ENCODE results near the gene RNF130. TPM values are rescaled to one million over a fixed set of nuclear protein-coding genes. Genes with fewer than 3 reads are reported as not detected.

RNF130 gene
- total and polyA plus RNA-seq, 2 of the 13 experiments (the other 11 are each of a cell fraction or from before 2014, with no cell fraction given), result 28.2 to 28.3 TPM

GRCh38 chr5:180118391-180118791 is 46.8 kb upstream of the RNF130 start:
- ChIA-PET POLR2A (no interaction called here), CTCF (ENCODE audit: low intra/inter-chr PET ratio, low total read pairs) (interaction anchor here (1.0 kb wide), 1 partner anchor 91 kb away, joined by 3 read pairs; the partner anchor contains the start of gene RASGEF1C)
- H4K20me1 ChIP-seq (ENCODE audit: insufficient read depth, low read length), result no peaks in the 10 kb centered on the region
- no peaks in the 10 kb centered on the region for H3K4me1 ChIP-seq (ENCODE audit: insufficient read depth, low read length)
- BruUV-seq (replicated peaks), result no TSS peak
- H2AFZ ChIP-seq (ENCODE audit: low read length), result no peak overlapping the region
- no peak overlapping the region for H3K4me2 ChIP-seq (ENCODE audit: low read depth, low read length)
- H3K79me2 ChIP-seq (ENCODE audit: insufficient read depth, low read length), result no peaks in the 10 kb centered on the region
- FAIRE-seq, result no peak
- no peaks in the 10 kb centered on the region for H3K9me3 ChIP-seq (ENCODE audit: low read length)
- WGBS (ENCODE audit: low lambda C conversion rate), result no CpG with 5 or more reads among the region's 14 CpGs
- peaks cover 0 to 30% of the 10 kb centered on the region in 2 experiments; a peak in 2 of 5 replicates for H3K27me3 ChIP-seq (ENCODE audit: control insufficient read depth in 1 of 2, insufficient read depth in 2 of 2, low read length in 2 of 2)
- H3K36me3 ChIP-seq (replicated peaks in 1 of 2; ENCODE audit: control insufficient read depth in 1 of 2, insufficient read depth in 2 of 2, low read length in 2 of 2), result no peaks in the 10 kb centered on the region
- no peak overlapping the region for H3K27ac ChIP-seq (ENCODE audit: extremely low read length, insufficient read depth, low read length)
- DNase-seq (ENCODE audit: low spot score), result no peak
- in situ Hi-C loops (cut with HindIII; ENCODE audit: extremely low pct_ligation_motif_present, low pct_unique_long_range_greater_than_20kb) (no loop called here), intact Hi-C loops (cut with micrococcal nuclease; ENCODE audit: unreplicated experiment) (no loop called here)
- no peak for ATAC-seq
- no peak overlapping the region for H3K9ac ChIP-seq (ENCODE audit: insufficient read depth, low read depth, low read length)
- H3K4me3 ChIP-seq (replicated peaks in 1 of 3; ENCODE audit: insufficient read depth in 1 of 3, low read depth in 2 of 3, low read length in 3 of 3), result no peak overlapping the region
- TF ChIP-seq TRAFD1 (CRISPR knock-in tag; IDR thresholded peaks at IDR 0.05; ENCODE audit: borderline replicate concordance) (no peak), YEATS2 (CRISPR knock-in tag; IDR thresholded peaks at IDR 0.05; ENCODE audit: borderline replicate concordance) (no peak), ZBTB34 (CRISPR knock-in tag; IDR thresholded peaks at IDR 0.05) (no peak), THAP9 (CRISPR knock-in tag; IDR thresholded peaks at IDR 0.05; ENCODE audit: borderline replicate concordance) (no peak), HNRNPH1 (optimal IDR thresholded peaks at IDR 0.05; ENCODE audit: low read depth, low read length) (no peak), BHLHE40 (IDR thresholded peaks at IDR 0.05; ENCODE audit: low read length) (no peak), ATM (IDR thresholded peaks at IDR 0.05; ENCODE audit: borderline replicate concordance) (no peak), MAX (IDR thresholded peaks at IDR 0.05) (no peak), DNMT3B (CRISPR knock-in tag; conservative IDR thresholded peaks at IDR 0.05) (no peak), KAT2B (IDR thresholded peaks at IDR 0.05; ENCODE audit: borderline replicate concordance, low read depth, low read length) (no peak), ISX (CRISPR knock-in tag; conservative IDR thresholded peaks at IDR 0.05) (no peak), CEBPZ (IDR thresholded peaks at IDR 0.05; ENCODE audit: low read length) (no peak), GATAD2A (CRISPR knock-in tag; IDR thresholded peaks at IDR 0.05) (no peak), MYC (CRISPR knock-in tag; IDR thresholded peaks at IDR 0.05; ENCODE audit: borderline replicate concordance) (no peak), SIX1 (CRISPR knock-in tag; IDR thresholded peaks at IDR 0.05; ENCODE audit: borderline replicate concordance) (no peak), HES4 (CRISPR knock-in tag; IDR thresholded peaks at IDR 0.05; ENCODE audit: borderline replicate concordance) (no peak), MXD4 (CRISPR knock-in tag; IDR thresholded peaks at IDR 0.05) (no peak)
